Kidney capillary endothelial cell (primary cell): ENCODE results near the gene GART.

Experiments
- DNase-seq: peaks from one replicate; pipeline ENCODE4 v3.0.0-alpha.2; 2018; ENCODE audit warnings: low spot score

Gene GART

DNA sequence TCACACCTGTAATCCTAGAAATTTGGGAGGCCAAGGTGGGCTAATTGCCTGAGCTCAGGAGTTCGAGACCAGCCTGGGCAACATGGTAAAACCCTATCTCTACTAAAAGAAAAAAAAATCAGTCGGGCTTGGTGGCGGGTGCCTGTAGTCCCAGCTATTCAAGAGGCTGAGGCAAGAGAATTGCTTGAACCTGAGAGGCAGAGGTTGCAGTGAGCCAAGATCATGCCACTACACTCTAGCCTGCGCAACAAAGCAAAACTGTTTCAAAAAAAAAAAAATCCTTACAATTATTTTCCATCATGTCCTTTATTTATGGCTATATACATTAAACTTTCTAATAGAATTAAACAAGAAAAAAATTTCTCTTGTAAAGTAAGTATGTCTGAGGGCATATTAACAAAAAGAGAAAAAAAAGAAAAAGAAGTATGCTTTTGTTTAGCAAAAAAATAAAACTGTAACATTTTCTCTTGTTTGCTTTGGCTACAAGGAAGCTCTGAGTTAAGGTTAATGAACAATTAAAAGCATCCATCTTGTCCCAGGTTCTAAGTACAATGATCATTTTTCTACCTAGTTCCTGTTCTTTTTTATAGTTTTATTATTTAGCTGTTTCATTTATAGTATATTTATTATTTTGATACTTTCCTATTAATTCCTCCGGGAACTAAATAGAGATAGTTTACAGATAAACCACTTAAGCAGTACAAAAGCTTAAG lies 80.2 kb downstream of the GART start:
- no peak for DNase-seq

- no peak for DNase-seq
These were observed 83.1 kb downstream of the GART start for GRCh38 chr21:33458861-33459260.

DNA sequence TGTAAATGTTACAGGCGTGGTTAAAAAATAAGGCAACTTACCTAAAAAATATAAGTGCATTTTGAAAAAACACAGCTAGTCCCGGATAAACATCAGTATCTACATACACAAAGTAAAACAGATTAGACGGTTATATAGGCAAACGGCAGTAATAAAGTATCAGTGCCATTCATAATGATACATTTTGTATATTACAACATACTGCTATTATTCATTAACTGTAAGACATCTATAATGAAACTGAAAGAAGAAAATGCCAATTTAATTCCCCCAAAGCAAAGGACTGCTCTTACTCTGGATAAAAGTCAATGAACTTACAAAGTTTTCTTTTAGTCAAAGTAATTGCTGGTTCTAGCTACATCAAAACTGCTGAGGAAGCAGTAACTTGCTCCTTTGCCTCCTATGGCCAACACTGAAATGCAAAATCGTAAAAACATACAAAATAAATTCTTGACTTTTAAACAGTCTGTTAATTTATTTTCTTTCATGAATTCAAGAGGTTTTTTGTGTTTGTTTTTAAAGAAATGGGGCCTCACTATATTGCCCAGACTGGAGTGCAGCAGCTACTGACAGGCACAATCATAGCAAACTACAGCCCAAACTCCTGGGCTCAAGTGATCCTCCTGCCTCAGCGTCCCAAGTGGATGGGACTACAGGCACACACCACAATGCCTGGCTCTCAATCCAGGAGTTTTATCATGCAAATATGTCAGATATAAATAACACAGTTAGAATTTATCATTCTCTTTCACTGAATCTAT lies 86.1 kb downstream of the GART start:
- no peak for DNase-seq
